Subcutaneous adipose tissue (tissue), 4 donors: ENCODE results near the gene B3GALNT2. TPM values are rescaled to one million over a fixed set of nuclear protein-coding genes. Genes with fewer than 3 reads are reported as not detected.

ENCODE experiments used
- total RNA-seq, 4 donors: library from RNA; depleted of rRNA; stranded (reverse); fragments of >200 nt; gene quantifications; one replicate each; pipeline ENCODE4 v1.1.0, GENCODE V29; 2016
- TF ChIP-seq, protein P1 (sequence below): fragments of 450-650 bp; IDR thresholded peaks from one replicate; pipeline ENCODE4 v1.5.1; 2016; ENCODE audit warnings: low read depth, mild to moderate bottlenecking, control low read depth, antibody characterized with exemption, moderate library complexity

B3GALNT2 gene
- 10 to 100 TPM; 15.4 to 19.4 (median 17.5) TPM for total RNA-seq

- TF ChIP-seq, protein P1, sequence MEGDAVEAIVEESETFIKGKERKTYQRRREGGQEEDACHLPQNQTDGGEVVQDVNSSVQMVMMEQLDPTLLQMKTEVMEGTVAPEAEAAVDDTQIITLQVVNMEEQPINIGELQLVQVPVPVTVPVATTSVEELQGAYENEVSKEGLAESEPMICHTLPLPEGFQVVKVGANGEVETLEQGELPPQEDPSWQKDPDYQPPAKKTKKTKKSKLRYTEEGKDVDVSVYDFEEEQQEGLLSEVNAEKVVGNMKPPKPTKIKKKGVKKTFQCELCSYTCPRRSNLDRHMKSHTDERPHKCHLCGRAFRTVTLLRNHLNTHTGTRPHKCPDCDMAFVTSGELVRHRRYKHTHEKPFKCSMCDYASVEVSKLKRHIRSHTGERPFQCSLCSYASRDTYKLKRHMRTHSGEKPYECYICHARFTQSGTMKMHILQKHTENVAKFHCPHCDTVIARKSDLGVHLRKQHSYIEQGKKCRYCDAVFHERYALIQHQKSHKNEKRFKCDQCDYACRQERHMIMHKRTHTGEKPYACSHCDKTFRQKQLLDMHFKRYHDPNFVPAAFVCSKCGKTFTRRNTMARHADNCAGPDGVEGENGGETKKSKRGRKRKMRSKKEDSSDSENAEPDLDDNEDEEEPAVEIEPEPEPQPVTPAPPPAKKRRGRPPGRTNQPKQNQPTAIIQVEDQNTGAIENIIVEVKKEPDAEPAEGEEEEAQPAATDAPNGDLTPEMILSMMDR: no peak
These were observed at the start of gene B3GALNT2 for GRCh38 chr1:235504122-235504493. Gene B3GALNT2, minus strand, starts transcription at chr1:235504452. Its CDS starts 200 bp downstream, at chr1:235504252.

DNA sequence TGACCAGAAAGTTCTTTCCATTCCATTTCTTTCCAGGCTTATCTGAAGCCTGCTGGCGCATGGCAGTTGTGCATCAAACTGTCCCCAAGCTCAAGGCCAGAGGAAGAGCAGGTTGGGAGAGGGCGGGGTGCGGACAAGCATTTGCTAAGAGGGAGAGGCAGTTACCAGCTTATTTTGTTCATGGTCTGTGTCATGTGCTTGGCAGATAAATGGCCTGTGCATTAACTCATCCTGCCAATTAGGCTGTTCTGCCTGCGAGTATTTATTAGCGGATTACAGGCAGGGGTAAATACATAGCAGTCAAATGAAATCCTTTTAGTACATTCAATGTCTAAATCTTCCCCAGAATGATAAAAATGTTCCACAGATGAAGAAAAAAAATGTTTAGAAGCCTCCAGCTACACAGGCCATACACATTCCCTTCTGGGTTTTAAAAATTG lies 48.9 kb upstream of the B3GALNT2 start:
- TF ChIP-seq, protein P1: no peak

GRCh38 chr1:235552146-235552716 lies 48.0 kb upstream of the B3GALNT2 start:
- TF ChIP-seq, protein P1: no peak

- TF ChIP-seq, protein P1: no peak
These were observed 45.3 kb upstream of the B3GALNT2 start for GRCh38 chr1:235549351-235550139.

- TF ChIP-seq, protein P1: no peak
These were observed 41.2 kb upstream of the B3GALNT2 start for GRCh38 chr1:235545292-235545930.

GRCh38 chr1:235533476-235534168 lies 29.4 kb upstream of the B3GALNT2 start:
- TF ChIP-seq, protein P1: no peak
